HepG2 (cell line): Measurements from ENCODE around the gene ARID5B. TPM values are rescaled to one million over a fixed set of nuclear protein-coding genes. Genes with fewer than 3 reads are reported as not detected.

Experiments
- ATAC-seq: fragments of 200-7000 bp; cut with Tn5 transposase; 3 replicates; pipeline ENCODE4 v1.9.1; 2020; ENCODE audit warnings: mild to moderate bottlenecking, moderate library complexity
- BruUV-seq: library from RNA; stranded (reverse); fragments of 400-500 nt; replicated peaks from 2 replicates; lab custom pipeline; 2021; lab: Mats Ljungman, UMichigan
- CTCF ChIA-PET: fragments of 300-600 bp; formaldehyde crosslinking; extraction: SDS; loops from one replicate; lab custom pipeline; 2021; ENCODE audit warnings: low total read pairs, inconsistent platforms, low intra/inter-chr PET ratio; lab: Yijun Ruan, JAX
- POLR2A ChIA-PET: fragments of 350-600 bp; sonication (Branson Sonifier 250); formaldehyde crosslinking; loops from one replicate; lab custom pipeline; 2020; ENCODE audit warnings: antibody characterized with exemption, inconsistent platforms; lab: Yijun Ruan, JAX
- DNase-seq: peaks from one replicate; pipeline ENCODE4 v3.0.0-alpha.2; 2015; ENCODE audit warnings: low spot score
- FAIRE-seq: peaks from 3 replicates; lab custom pipeline; 2011; peaks lifted over from hg19 to GRCh38; lab: Jason Lieb, UNC
- H2AFZ ChIP-seq: one replicate; pipeline ENCODE4 v1.6.1; 2011; ENCODE audit warnings: low read length, inconsistent platforms
- H3K27ac ChIP-seq: fragments of 300-600 bp; 3 replicates; pipeline ENCODE4 v1.8.0; 2011; ENCODE audit warnings: mixed run types, mild to moderate bottlenecking, mixed read lengths, low read length, inconsistent platforms; ENCODE audit not compliant: insufficient read depth; ENCODE audit errors: extremely low read length
- H3K27me3 ChIP-seq, 2 experiments: fragments of 200-600 bp in 1 of 2; 2 replicates in 1 of 2; 3 replicates in 1 of 2; pipeline versions ENCODE4 v1.6.0 to v1.8.0; 2011; ENCODE audit warnings: low read length in 2 of 2, mild to moderate bottlenecking in 2 of 2, moderate library complexity in 2 of 2, inconsistent platforms in 1 of 2; ENCODE audit not compliant: insufficient read depth in 2 of 2, control insufficient read depth in 1 of 2
- H3K36me3 ChIP-seq, 2 experiments: fragments of 200-600 bp in 1 of 2; replicated peaks in 1 of 2; 2 replicates in 1 of 2; 3 replicates in 1 of 2; pipeline versions ENCODE4 v1.5.1 to v1.8.0; 2011; ENCODE audit warnings: low read length in 2 of 2, inconsistent platforms in 1 of 2; ENCODE audit not compliant: insufficient read depth in 2 of 2, control insufficient read depth in 1 of 2
- H3K4me1 ChIP-seq: 2 replicates; pipeline ENCODE4 v1.5.1; 2012; ENCODE audit warnings: low read length, inconsistent platforms; ENCODE audit not compliant: insufficient read depth
- H3K4me2 ChIP-seq: 2 replicates; pipeline ENCODE4 v1.6.0; 2011; ENCODE audit warnings: low read depth, low read length, inconsistent platforms
- H3K4me3 ChIP-seq, 3 experiments: fragments of 200-600 bp in 1 of 3; sonication (generic), shearing (Covaris generic) in 1 of 3; replicated peaks in 1 of 3; 2 replicates each; pipeline ENCODE4 v1.5.1; 2011 to 2016; ENCODE audit warnings: low read length in 3 of 3, inconsistent platforms in 2 of 3, low read depth in 2 of 3, mild to moderate bottlenecking in 2 of 3, control low read depth in 1 of 3, mixed read lengths in 1 of 3; ENCODE audit not compliant: insufficient read depth in 1 of 3
- H3K79me2 ChIP-seq: one replicate; pipeline ENCODE4 v1.6.1; 2011; ENCODE audit warnings: low read length, inconsistent platforms; ENCODE audit not compliant: insufficient read depth
- H3K9ac ChIP-seq: 2 replicates; pipeline ENCODE4 v1.6.0; 2011; ENCODE audit warnings: mild to moderate bottlenecking, low read depth, low read length, inconsistent platforms; ENCODE audit not compliant: insufficient read depth
- H3K9me3 ChIP-seq: 2 replicates; pipeline ENCODE4 v1.5.1; 2012; ENCODE audit warnings: mild to moderate bottlenecking, low read length
- H4K20me1 ChIP-seq: 2 replicates; pipeline ENCODE4 v1.6.0; 2011; ENCODE audit warnings: inconsistent platforms, mild to moderate bottlenecking, low read length, moderate library complexity; ENCODE audit not compliant: insufficient read depth
- BORCS8-MEF2B ChIP-seq: sonication (generic); formaldehyde crosslinking; IDR thresholded peaks from 2 replicates; pipeline ENCODE4 v1.8.0; 2022; ENCODE audit warnings: mild to moderate bottlenecking, missing genetic modification reagents
- DNMT3B ChIP-seq: conservative IDR thresholded peaks from 2 replicates; pipeline ENCODE4 v1.6.1; 2016; ENCODE audit warnings: missing biosample characterization, control low read depth
- HOXD1 ChIP-seq: sonication (generic); formaldehyde crosslinking; IDR thresholded peaks from 2 replicates; pipeline ENCODE4 v1.5.0; 2020; ENCODE audit warnings: missing genetic modification reagents
- KDM5A ChIP-seq: fragments of 200-600 bp; sonication (generic); IDR thresholded peaks from 2 replicates; pipeline ENCODE4 v1.7.0; 2018; ENCODE audit warnings: antibody characterized with exemption, mild to moderate bottlenecking, low read length, borderline replicate concordance
- RORA ChIP-seq: sonication (generic); formaldehyde crosslinking; IDR thresholded peaks from 2 replicates; pipeline ENCODE4 v1.5.0; 2020; ENCODE audit warnings: mild to moderate bottlenecking, missing genetic modification reagents, moderate library complexity
- THAP8 ChIP-seq: sonication (generic); formaldehyde crosslinking; IDR thresholded peaks from 2 replicates; pipeline ENCODE4 v1.5.1; 2020; ENCODE audit warnings: missing genetic modification reagents, mild to moderate bottlenecking, borderline replicate concordance
- ZNF12 ChIP-seq: sonication (generic); formaldehyde crosslinking; IDR thresholded peaks from 2 replicates; pipeline ENCODE4 v1.5.0; 2020; ENCODE audit warnings: missing genetic modification reagents
- ZNF296 ChIP-seq: sonication (generic); formaldehyde crosslinking; conservative IDR thresholded peaks from 2 replicates; pipeline ENCODE4 v1.5.0; 2020; ENCODE audit warnings: mild to moderate bottlenecking, missing genetic modification reagents
- ZNF382 ChIP-seq: sonication (generic); formaldehyde crosslinking; IDR thresholded peaks from 2 replicates; pipeline ENCODE4 v1.5.0; 2020; ENCODE audit warnings: missing genetic modification reagents, mild to moderate bottlenecking, borderline replicate concordance
- ZSCAN31 ChIP-seq: sonication (generic); formaldehyde crosslinking; IDR thresholded peaks from 2 replicates; pipeline ENCODE4 v1.5.0; 2020; ENCODE audit warnings: low read depth, mild to moderate bottlenecking, missing genetic modification reagents
- WGBS: methylation state at CpG from one replicate; pipeline ENCODE4 v1.1.6; 2017; ENCODE audit warnings: low lambda C conversion rate; 5-methylcytosine and 5-hydroxymethylcytosine counted together
- in situ Hi-C: cut with HindIII; loops from 2 replicates; pipeline ENCODE4 v1.10.0; 2017; ENCODE audit warnings: low pct_unique_long_range_greater_than_20kb; ENCODE audit not compliant: extremely low pct_ligation_motif_present
- intact Hi-C: fragments of 100-400 bp; cut with micrococcal nuclease; formaldehyde crosslinking; loops from one replicate; pipeline ENCODE4 v1.10.0; 2022; ENCODE audit not compliant: unreplicated experiment
- polyA plus RNA-seq, 8 experiments: library from polyadenylated mRNA; depleted of rRNA in 3 of 8; stranded (reverse) in 7 of 8; unstranded in 1 of 8; fragments of >200 nt; fragmentation: Illumina TruSeq in 4 of 8; extraction: Trizol in 4 of 8; gene quantifications; 2 replicates each; pipeline versions ENCODE4 v1.2.1 to v1.2.3, GENCODE V29; 2011 to 2016; ENCODE audit warnings: low read depth in 4 of 8, missing spikeins in 1 of 8, mixed read lengths in 1 of 8; ENCODE audit not compliant: insufficient read depth in 1 of 8
- total RNA-seq, 5 experiments: library from RNA; depleted of rRNA; stranded (reverse); fragments of >200 nt; fragmentation: Illumina TruSeq; extraction: Trizol; gene quantifications; 2 replicates each; pipeline ENCODE4 v1.2.3, GENCODE V29; 2016; ENCODE audit warnings: low read depth in 1 of 5
- TF ChIP-seq, protein P1 (sequence below): sonication (generic); formaldehyde crosslinking; IDR thresholded peaks from 2 replicates; pipeline ENCODE4 v1.4.0; 2020; ENCODE audit warnings: missing genetic modification reagents
- TF ChIP-seq, protein P2 (sequence below): sonication (generic); formaldehyde crosslinking; conservative IDR thresholded peaks from 2 replicates; pipeline ENCODE4 v1.5.0; 2020; ENCODE audit warnings: missing genetic modification reagents

ARID5B gene
- total and polyA plus RNA-seq, 2 of the 13 experiments (the other 11 are each of a cell fraction or from before 2014, with no cell fraction given): 6.2 to 21.1 TPM

- peaks cover 26% of the 10 kb centered on the region for H3K4me1 ChIP-seq
These were observed 57.3 kb downstream of the ARID5B start for GRCh38 chr10:61958805-61959204.

DNA sequence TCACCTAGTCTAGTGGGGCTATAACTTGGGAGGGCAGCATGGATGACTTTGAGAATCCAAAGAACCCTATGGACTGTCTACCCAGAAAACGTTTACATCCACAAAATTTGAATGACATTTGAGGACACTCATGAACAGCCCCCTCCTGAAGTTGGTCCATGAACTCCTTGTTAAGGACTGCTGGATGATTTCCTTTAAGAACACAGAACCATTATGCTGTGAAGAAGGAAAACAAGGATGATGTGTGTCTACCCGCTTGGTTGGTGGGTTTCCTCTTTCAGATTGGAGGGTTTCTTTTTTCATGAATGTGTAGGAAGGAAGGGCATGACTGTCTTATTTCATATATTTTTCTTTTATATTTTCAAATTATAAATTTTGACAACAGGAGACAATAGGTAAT is 58.3 kb downstream of the ARID5B start:
- DNase-seq (no peak), FAIRE-seq (no peak), ATAC-seq (no peak)
- peaks cover 9 to 22% of the 10 kb centered on the region in 2 experiments for H3K36me3 ChIP-seq
- H3K27ac ChIP-seq: no peak overlapping the region
- H2AFZ ChIP-seq: no peak overlapping the region
- H4K20me1 ChIP-seq: no peaks in the 10 kb centered on the region
- H3K4me1 ChIP-seq: peaks cover 37% of the 10 kb centered on the region
- intact Hi-C loops (loop anchor here (10.0 kb wide), 2 partner anchors 125 to 305 kb away; partner anchors contain the start of gene RTKN2), in situ Hi-C loops (no loop called here)
- POLR2A ChIA-PET: no interaction called here
- H3K9ac ChIP-seq: no peak overlapping the region
- no peak overlapping the region for H3K4me2 ChIP-seq
- no peaks in the 10 kb centered on the region for H3K27me3 ChIP-seq
- H3K79me2 ChIP-seq: peaks cover 11% of the 10 kb centered on the region
- no TSS peak for BruUV-seq
- 83% methylated on average over 2 of the region's 2 CpGs for WGBS
- CTCF ChIA-PET: no interaction called here
- H3K9me3 ChIP-seq: no peaks in the 10 kb centered on the region
- no peak overlapping the region for H3K4me3 ChIP-seq
- TF ChIP-seq ZNF12 (CRISPR knock-in tag): no peak
- no peak for TF ChIP-seq KDM5A
- TF ChIP-seq, protein P1, sequence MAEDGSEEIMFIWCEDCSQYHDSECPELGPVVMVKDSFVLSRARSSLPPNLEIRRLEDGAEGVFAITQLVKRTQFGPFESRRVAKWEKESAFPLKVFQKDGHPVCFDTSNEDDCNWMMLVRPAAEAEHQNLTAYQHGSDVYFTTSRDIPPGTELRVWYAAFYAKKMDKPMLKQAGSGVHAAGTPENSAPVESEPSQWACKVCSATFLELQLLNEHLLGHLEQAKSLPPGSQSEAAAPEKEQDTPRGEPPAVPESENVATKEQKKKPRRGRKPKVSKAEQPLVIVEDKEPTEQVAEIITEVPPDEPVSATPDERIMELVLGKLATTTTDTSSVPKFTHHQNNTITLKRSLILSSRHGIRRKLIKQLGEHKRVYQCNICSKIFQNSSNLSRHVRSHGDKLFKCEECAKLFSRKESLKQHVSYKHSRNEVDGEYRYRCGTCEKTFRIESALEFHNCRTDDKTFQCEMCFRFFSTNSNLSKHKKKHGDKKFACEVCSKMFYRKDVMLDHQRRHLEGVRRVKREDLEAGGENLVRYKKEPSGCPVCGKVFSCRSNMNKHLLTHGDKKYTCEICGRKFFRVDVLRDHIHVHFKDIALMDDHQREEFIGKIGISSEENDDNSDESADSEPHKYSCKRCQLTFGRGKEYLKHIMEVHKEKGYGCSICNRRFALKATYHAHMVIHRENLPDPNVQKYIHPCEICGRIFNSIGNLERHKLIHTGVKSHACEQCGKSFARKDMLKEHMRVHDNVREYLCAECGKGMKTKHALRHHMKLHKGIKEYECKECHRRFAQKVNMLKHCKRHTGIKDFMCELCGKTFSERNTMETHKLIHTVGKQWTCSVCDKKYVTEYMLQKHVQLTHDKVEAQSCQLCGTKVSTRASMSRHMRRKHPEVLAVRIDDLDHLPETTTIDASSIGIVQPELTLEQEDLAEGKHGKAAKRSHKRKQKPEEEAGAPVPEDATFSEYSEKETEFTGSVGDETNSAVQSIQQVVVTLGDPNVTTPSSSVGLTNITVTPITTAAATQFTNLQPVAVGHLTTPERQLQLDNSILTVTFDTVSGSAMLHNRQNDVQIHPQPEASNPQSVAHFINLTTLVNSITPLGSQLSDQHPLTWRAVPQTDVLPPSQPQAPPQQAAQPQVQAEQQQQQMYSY (CRISPR knock-in tag): no peak
- no peak for TF ChIP-seq HOXD1
- TF ChIP-seq ZNF296: no peak
- no peak for TF ChIP-seq ZSCAN31 (CRISPR knock-in tag)
- TF ChIP-seq ZNF382 (CRISPR knock-in tag): no peak
- TF ChIP-seq DNMT3B (CRISPR knock-in tag): no peak
- no peak for TF ChIP-seq RORA (CRISPR knock-in tag)
- TF ChIP-seq, protein P2, sequence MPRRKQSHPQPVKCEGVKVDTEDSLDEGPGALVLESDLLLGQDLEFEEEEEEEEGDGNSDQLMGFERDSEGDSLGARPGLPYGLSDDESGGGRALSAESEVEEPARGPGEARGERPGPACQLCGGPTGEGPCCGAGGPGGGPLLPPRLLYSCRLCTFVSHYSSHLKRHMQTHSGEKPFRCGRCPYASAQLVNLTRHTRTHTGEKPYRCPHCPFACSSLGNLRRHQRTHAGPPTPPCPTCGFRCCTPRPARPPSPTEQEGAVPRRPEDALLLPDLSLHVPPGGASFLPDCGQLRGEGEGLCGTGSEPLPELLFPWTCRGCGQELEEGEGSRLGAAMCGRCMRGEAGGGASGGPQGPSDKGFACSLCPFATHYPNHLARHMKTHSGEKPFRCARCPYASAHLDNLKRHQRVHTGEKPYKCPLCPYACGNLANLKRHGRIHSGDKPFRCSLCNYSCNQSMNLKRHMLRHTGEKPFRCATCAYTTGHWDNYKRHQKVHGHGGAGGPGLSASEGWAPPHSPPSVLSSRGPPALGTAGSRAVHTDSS: no peak
- no peak for TF ChIP-seq BORCS8-MEF2B (CRISPR knock-in tag)

More at GRCh38 chr10:61958805-61959204, 57.3 kb downstream of the ARID5B start:
- no peaks in the 10 kb centered on the region for H4K20me1 ChIP-seq
- no peak overlapping the region for H3K4me3 ChIP-seq
- H3K9ac ChIP-seq: no peak overlapping the region
- H3K79me2 ChIP-seq: peaks cover 11% of the 10 kb centered on the region
- ChIA-PET CTCF (no interaction called here), POLR2A (no interaction called here)
- in situ Hi-C loops (no loop called here), intact Hi-C loops (no loop called here)
- H3K36me3 ChIP-seq: peaks cover 12 to 22% of the 10 kb centered on the region in 2 experiments
- ATAC-seq (no peak), FAIRE-seq (no peak), DNase-seq (no peak)
- H3K27ac ChIP-seq: no peak overlapping the region
- no TSS peak for BruUV-seq
- no peak overlapping the region for H2AFZ ChIP-seq
- TF ChIP-seq THAP8 (CRISPR knock-in tag): no peak
- no peak overlapping the region for H3K4me2 ChIP-seq
- no peaks in the 10 kb centered on the region for H3K27me3 ChIP-seq
- no peaks in the 10 kb centered on the region for H3K9me3 ChIP-seq
